ENCODE data around the gene HERPUD1. TPM values are rescaled to one million over a fixed set of nuclear protein-coding genes. Genes with fewer than 3 reads are reported as not detected.
"Not testable (repeated sequence)": the region's sequence is repeated elsewhere in the genome, so short reads cannot be mapped to it uniquely, and the experiment has no call there.

HERPUD1 gene
- total RNA-seq, 1 donor from 2014 or later: 144 TPM

GRCh38 chr16:56960681-56961281 is 28.8 kb downstream of the HERPUD1 start:
- DNase-seq (ENCODE audit: low spot score): no peak

- DNase-seq (ENCODE audit: low spot score): no peak
Measured at GRCh38 chr16:56961386-56961785, 29.4 kb downstream of the HERPUD1 start.

- DNase-seq (ENCODE audit: low spot score): no peak
Measured at GRCh38 chr16:56961851-56962281, 29.9 kb downstream of the HERPUD1 start, which contains the start of gene CETP. CETP (plus strand) TSS chr16:56961950; CDS start chr16:56961980, 30 bp downstream.

GRCh38 chr16:56964243-56965148 is 32.6 kb downstream of the HERPUD1 start:
- peak; percentile 91 for DNase-seq (ENCODE audit: low spot score)

GRCh38 chr16:56965149-56966092 is 33.5 kb downstream of the HERPUD1 start:
- no peak for DNase-seq (ENCODE audit: low spot score)

GRCh38 chr16:56966093-56966475 is 34.1 kb downstream of the HERPUD1 start:
- no peak for DNase-seq (ENCODE audit: low spot score)

- no peak for DNase-seq (ENCODE audit: low spot score)
Measured at GRCh38 chr16:56967733-56968132, 35.8 kb downstream of the HERPUD1 start.

GRCh38 chr16:56969769-56970168 is 37.8 kb downstream of the HERPUD1 start:
- no peak for DNase-seq (ENCODE audit: low spot score)

- DNase-seq (ENCODE audit: low spot score): no peak
Measured at GRCh38 chr16:56970934-56971767, 39.2 kb downstream of the HERPUD1 start.

- no peak for DNase-seq (ENCODE audit: low spot score)
Measured at GRCh38 chr16:56971768-56972043, 39.8 kb downstream of the HERPUD1 start.

GRCh38 chr16:56972403-56973293 is 40.7 kb downstream of the HERPUD1 start:
- DNase-seq (ENCODE audit: low spot score): no peak

- no peak for DNase-seq (ENCODE audit: low spot score)
Measured at GRCh38 chr16:56973294-56973689, 41.4 kb downstream of the HERPUD1 start.

GRCh38 chr16:56973899-56974298 is 42.0 kb downstream of the HERPUD1 start:
- DNase-seq (ENCODE audit: low spot score): not testable (repeated sequence)

GRCh38 chr16:56974549-56975300 is 42.8 kb downstream of the HERPUD1 start:
- DNase-seq (ENCODE audit: low spot score): no peak

GRCh38 chr16:56975714-56976113 is 43.8 kb downstream of the HERPUD1 start:
- DNase-seq (ENCODE audit: low spot score): no peak

GRCh38 chr16:56977216-56977615 is 45.3 kb downstream of the HERPUD1 start:
- no peak for DNase-seq (ENCODE audit: low spot score)

- DNase-seq (ENCODE audit: low spot score): no peak
Measured at GRCh38 chr16:56977823-56978430, 46.0 kb downstream of the HERPUD1 start.

- DNase-seq (ENCODE audit: low spot score): no peak
Measured at GRCh38 chr16:56980201-56980535, 48.2 kb downstream of the HERPUD1 start.
